ENCODE data around the gene TAF9B. TPM values are rescaled to one million over a fixed set of nuclear protein-coding genes. Genes with fewer than 3 reads are reported as not detected.

TAF9B gene
- polyA plus RNA-seq, 1 of the 3 experiments (the other 2 are of a cell fraction) = 11.6 TPM

DNA sequence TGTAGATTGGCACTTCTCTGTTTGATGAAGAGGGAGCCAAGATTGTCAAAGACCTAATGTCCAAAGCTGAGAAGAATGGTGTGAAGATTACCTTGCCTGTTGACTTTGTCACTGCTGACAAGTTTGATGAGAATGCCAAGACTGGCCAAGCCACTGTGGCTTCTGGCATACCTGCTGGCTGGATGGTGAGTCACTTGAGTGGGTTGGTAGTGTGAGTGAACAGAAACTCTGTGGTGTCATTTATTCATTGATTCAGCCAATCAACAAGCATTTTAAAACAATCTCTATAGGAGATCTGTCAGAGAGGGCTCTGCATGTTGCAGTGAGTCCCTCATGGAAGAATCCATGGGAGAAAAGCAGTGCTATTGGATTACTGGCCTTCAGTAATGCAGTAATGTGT lies 16.3 kb downstream of the TAF9B start:
- Histone ChIP-seq H3K4me1 (ENCODE audit: control insufficient read depth in 1 of 2, insufficient read depth in 2 of 2, low read depth in 1 of 2, low read length in 1 of 2) (no peaks in the 10 kb centered on the region), H3K79me2 (ENCODE audit: insufficient read depth) (peaks cover 23% of the 10 kb centered on the region), H3K9me2 (no peaks in the 10 kb centered on the region), H4K20me1 (ENCODE audit: insufficient read depth) (peaks cover 39% of the 10 kb centered on the region), H3K9ac (no peak overlapping the region), H3K27me3 (ENCODE audit: insufficient read depth) (no peaks in the 10 kb centered on the region; the same call in 1 of the 2 replicates), H3K4me3 (ENCODE audit: low read depth in 2 of 2, low read length in 1 of 2) (no peak overlapping the region), H3K27ac (ENCODE audit: low read depth in 2 of 2, low read length in 1 of 2) (no peak overlapping the region), H3F3A (replicated peaks; ENCODE audit: insufficient read depth) (peaks cover 8% of the 10 kb centered on the region), H3K9me3 (no peaks in the 10 kb centered on the region), H2AFZ (ENCODE audit: low read depth) (no peak overlapping the region), H3K36me3 (replicated peaks in 1 of 2; ENCODE audit: control insufficient read depth in 1 of 2, insufficient read depth in 2 of 2, low read length in 1 of 2) (peaks cover 35 to 48% of the 10 kb centered on the region in 2 experiments), H3K4me2 (no peak overlapping the region)
- POLR2A ChIA-PET = no interaction called here
- CTCF ChIA-PET = no interaction called here
- no peak for TF ChIP-seq TAF1 (IDR thresholded peaks at IDR 0.05; ENCODE audit: borderline replicate concordance, low read depth, low read length)
- 0 out of 2 replicates have a peak, but pooled peaks have one; percentile 9 for TF ChIP-seq FOSL2 (IDR thresholded peaks at IDR 0.05; ENCODE audit: borderline replicate concordance, low read depth)
- no peak for DNase-seq

DNA sequence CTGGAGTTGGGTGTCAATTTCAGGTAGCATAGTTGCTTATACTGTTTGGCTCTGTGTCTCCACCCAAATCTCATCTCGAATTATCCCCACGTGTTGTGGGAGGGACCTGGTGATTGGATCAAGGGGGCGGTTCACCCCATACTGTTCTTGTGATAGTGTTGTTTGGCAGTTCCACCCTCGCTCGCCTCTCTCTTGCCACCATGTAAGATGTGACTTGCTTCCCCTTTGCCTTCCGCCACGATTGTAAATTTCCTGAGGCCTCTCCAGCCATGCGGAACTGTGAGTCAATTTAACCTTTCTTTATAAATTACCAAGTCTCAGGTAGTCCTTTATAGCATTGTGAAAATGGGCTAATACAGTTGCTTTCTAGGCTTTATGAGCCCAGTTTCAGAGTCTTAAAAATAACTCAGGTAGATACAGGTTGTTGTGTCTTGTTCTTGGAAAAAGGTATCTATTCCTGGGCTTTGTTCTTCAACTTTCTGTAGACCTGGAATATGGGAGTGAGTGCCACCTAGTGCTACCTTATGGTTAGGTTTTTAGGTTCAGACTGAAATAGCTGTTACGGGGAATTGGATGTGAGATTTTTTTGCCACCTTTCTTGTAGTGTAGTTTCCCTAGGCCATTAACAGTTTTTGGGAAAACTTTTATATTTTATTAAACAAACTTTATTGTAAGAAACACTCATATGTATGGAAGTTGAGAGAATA lies 19.8 kb downstream of the TAF9B start:
- H3K9me2 ChIP-seq = no peaks in the 10 kb centered on the region
- TF ChIP-seq RXRA (IDR thresholded peaks at IDR 0.05; ENCODE audit: borderline replicate concordance, low read depth) (no peak), RAD21 (IDR thresholded peaks at IDR 0.05; ENCODE audit: low read length) (peak; percentile 26; the same call in 1 of the 2 replicates), YY1 (IDR thresholded peaks at IDR 0.05; ENCODE audit: low read depth) (no peak), SMC3 (IDR thresholded peaks at IDR 0.05; ENCODE audit: low read depth, low read length) (no peak; the same call in 1 of the 2 replicates), FOXJ3 (CRISPR knock-in tag; IDR thresholded peaks at IDR 0.05) (no peak), FOSL2 (IDR thresholded peaks at IDR 0.05; ENCODE audit: borderline replicate concordance, low read depth) (no peak), GABPA (IDR thresholded peaks at IDR 0.05; ENCODE audit: low read depth) (no peak), TEAD4 (IDR thresholded peaks at IDR 0.05; ENCODE audit: borderline replicate concordance, insufficient read depth) (no peak), FOXM1 (IDR thresholded peaks at IDR 0.05; ENCODE audit: low read depth) (no peak), NFIC (IDR thresholded peaks at IDR 0.05; ENCODE audit: borderline replicate concordance) (no peak), RCOR1 (IDR thresholded peaks at IDR 0.05; ENCODE audit: low read length) (no peak), ELF1 (IDR thresholded peaks at IDR 0.05) (no peak)
- TF ChIP-seq, protein P1, sequence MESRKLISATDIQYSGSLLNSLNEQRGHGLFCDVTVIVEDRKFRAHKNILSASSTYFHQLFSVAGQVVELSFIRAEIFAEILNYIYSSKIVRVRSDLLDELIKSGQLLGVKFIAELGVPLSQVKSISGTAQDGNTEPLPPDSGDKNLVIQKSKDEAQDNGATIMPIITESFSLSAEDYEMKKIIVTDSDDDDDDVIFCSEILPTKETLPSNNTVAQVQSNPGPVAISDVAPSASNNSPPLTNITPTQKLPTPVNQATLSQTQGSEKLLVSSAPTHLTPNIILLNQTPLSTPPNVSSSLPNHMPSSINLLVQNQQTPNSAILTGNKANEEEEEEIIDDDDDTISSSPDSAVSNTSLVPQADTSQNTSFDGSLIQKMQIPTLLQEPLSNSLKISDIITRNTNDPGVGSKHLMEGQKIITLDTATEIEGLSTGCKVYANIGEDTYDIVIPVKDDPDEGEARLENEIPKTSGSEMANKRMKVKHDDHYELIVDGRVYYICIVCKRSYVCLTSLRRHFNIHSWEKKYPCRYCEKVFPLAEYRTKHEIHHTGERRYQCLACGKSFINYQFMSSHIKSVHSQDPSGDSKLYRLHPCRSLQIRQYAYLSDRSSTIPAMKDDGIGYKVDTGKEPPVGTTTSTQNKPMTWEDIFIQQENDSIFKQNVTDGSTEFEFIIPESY (IDR thresholded peaks at IDR 0.05; ENCODE audit: borderline replicate concordance, low read depth) = no peak
- TF ChIP-seq, protein P2, sequence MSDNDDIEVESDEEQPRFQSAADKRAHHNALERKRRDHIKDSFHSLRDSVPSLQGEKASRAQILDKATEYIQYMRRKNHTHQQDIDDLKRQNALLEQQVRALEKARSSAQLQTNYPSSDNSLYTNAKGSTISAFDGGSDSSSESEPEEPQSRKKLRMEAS (IDR thresholded peaks at IDR 0.05; ENCODE audit: low read depth) = no peak
- TF ChIP-seq, protein P3, sequence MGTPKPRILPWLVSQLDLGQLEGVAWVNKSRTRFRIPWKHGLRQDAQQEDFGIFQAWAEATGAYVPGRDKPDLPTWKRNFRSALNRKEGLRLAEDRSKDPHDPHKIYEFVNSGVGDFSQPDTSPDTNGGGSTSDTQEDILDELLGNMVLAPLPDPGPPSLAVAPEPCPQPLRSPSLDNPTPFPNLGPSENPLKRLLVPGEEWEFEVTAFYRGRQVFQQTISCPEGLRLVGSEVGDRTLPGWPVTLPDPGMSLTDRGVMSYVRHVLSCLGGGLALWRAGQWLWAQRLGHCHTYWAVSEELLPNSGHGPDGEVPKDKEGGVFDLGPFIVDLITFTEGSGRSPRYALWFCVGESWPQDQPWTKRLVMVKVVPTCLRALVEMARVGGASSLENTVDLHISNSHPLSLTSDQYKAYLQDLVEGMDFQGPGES (IDR thresholded peaks at IDR 0.05; ENCODE audit: low read depth, low read length) = no peak
- TF ChIP-seq, protein P4, sequence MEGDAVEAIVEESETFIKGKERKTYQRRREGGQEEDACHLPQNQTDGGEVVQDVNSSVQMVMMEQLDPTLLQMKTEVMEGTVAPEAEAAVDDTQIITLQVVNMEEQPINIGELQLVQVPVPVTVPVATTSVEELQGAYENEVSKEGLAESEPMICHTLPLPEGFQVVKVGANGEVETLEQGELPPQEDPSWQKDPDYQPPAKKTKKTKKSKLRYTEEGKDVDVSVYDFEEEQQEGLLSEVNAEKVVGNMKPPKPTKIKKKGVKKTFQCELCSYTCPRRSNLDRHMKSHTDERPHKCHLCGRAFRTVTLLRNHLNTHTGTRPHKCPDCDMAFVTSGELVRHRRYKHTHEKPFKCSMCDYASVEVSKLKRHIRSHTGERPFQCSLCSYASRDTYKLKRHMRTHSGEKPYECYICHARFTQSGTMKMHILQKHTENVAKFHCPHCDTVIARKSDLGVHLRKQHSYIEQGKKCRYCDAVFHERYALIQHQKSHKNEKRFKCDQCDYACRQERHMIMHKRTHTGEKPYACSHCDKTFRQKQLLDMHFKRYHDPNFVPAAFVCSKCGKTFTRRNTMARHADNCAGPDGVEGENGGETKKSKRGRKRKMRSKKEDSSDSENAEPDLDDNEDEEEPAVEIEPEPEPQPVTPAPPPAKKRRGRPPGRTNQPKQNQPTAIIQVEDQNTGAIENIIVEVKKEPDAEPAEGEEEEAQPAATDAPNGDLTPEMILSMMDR (IDR thresholded peaks at IDR 0.05) = peak; percentile 49
- H2AFZ ChIP-seq (ENCODE audit: low read depth) = no peak overlapping the region
- H4K20me1 ChIP-seq (ENCODE audit: insufficient read depth) = peaks cover 31% of the 10 kb centered on the region
- peaks cover 33% of the 10 kb centered on the region for H3K79me2 ChIP-seq (ENCODE audit: insufficient read depth)
- no peaks in the 10 kb centered on the region for H3K9me3 ChIP-seq
- H3K27ac ChIP-seq (ENCODE audit: low read depth in 2 of 2, low read length in 1 of 2) = no peak overlapping the region
- WGBS (ENCODE audit: low lambda C conversion rate) = 58% methylated on average over 9 of the region's 9 CpGs
- H3F3A ChIP-seq (replicated peaks; ENCODE audit: insufficient read depth) = peaks cover 8% of the 10 kb centered on the region
- no peak overlapping the region for H3K9ac ChIP-seq
- H3K4me3 ChIP-seq (ENCODE audit: low read depth in 2 of 2, low read length in 1 of 2) = no peak overlapping the region
- no peak for DNase-seq
- H3K4me2 ChIP-seq = no peak overlapping the region
- ChIA-PET POLR2A (no interaction called here), CTCF (interaction anchor here (0.5 to 1.4 kb wide), 3 partner anchors 10 to 18 kb away, joined by 3 to 4 read pairs (median 3); no protein-coding TSS in a partner anchor)
- H3K27me3 ChIP-seq (ENCODE audit: insufficient read depth) = no peaks in the 10 kb centered on the region
- peaks cover 39% of the 10 kb centered on the region in 2 experiments for H3K36me3 ChIP-seq (replicated peaks in 1 of 2; ENCODE audit: control insufficient read depth in 1 of 2, insufficient read depth in 2 of 2, low read length in 1 of 2)
- no peaks in the 10 kb centered on the region for H3K4me1 ChIP-seq (ENCODE audit: control insufficient read depth in 1 of 2, insufficient read depth in 2 of 2, low read depth in 1 of 2, low read length in 1 of 2)

Data from SK-N-SH (cell line).